Germinal center (tissue), 1 donor: ENCODE data around the gene LIF.
"Not testable (repeated sequence)": the region's sequence is repeated elsewhere in the genome, so short reads cannot be mapped to it uniquely, and the experiment has no call there.

Source experiments
- DNase-seq: peaks from one replicate; pipeline ENCODE4 v3.0.0; 2012; ENCODE audit warnings: mixed read lengths, low spot score

LIF gene

GRCh38 chr22:30224161-30224857 lies 22.2 kb downstream of the LIF start:
- DNase-seq, result no peak

DNA sequence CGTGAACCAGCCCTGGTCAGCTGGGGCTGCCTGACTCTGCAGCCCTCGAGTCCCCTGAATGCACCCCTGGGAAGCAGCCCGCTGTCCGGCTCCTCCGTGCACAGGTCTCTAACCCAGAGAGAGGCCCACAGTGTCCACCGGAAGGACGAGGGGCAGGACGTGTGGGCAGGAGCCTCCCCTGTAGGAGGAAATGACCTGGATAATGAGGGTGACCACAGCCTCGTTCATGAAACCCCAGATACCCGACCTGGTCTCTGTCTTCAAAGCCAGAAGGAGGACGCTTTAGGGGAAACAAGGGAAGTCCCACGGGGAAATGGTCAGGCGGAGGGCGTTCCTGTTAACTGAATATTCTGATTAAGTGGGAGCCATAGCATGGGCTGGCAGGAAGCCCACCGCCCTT lies 23.3 kb downstream of the LIF start:
- no peak for DNase-seq

GRCh38 chr22:30222321-30222720 lies 24.2 kb downstream of the LIF start:
- DNase-seq, result no peak

GRCh38 chr22:30221121-30221992 lies 25.2 kb downstream of the LIF start:
- no peak for DNase-seq

DNA sequence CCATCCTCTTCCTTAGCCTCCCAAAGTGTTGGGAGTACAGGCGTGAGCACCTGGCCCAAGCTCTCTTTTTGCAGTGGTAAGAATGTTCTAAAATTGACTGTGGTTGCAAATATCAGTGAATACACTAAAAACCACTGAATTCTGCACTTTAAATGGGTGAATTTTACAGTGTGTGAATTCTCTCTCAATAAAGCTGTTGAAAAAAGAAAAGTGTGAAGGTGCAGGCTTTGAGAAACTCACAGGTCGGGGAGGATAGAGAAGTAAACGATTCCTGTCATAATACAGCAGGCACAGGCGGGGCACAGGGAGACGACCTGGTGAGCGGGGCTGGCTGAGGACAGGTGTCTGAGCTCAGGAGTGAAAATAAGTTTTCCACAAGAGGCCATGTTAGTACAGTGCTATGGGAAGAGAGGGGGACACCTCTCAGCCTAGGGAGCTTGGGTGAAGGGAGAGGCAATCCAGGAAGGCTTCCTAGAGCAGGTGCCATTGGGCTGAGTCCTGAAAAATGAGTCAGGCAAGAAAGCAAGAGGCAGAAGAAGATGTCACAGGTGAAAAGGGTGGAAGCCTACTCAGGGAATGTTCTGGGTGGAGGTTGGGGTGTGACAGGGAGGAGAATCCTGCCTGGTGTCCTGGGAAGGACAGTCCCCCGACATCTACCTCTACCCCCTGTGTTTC lies 26.1 kb downstream of the LIF start:
- no peak for DNase-seq

GRCh38 chr22:30219668-30220278 lies 26.8 kb downstream of the LIF start:
- DNase-seq, result no peak

DNA sequence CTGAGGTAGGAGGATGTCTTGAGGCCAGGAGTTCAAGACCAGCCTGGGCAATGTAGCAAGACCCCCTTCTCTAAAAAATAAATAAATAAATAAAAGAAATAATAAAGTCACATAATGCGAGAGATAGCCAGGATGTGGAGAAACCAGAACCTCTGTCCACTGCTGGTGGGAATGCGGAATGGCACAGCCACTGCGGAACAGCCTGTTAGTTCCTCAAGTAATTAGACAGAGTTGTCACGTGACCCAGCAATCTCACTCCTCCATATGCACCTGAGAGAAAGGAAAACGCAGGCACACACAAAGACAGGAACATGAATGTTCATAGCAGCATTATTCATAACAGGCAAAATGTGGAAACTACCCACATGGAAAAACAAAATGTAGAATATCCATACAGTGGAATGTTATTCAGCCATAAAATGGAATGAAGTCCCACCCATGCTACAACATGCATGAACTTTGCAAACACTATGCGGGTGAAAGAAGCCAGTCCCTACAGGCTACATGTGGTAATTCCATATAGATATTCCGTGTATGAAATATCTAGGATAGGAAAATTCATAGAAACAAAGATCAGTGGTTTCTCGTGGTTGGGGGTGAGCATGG lies 27.4 kb downstream of the LIF start:
- DNase-seq, result no peak

GRCh38 chr22:30217698-30218560 lies 28.6 kb downstream of the LIF start:
- no peak for DNase-seq

GRCh38 chr22:30216710-30217109 lies 29.8 kb downstream of the LIF start:
- no peak for DNase-seq

DNA sequence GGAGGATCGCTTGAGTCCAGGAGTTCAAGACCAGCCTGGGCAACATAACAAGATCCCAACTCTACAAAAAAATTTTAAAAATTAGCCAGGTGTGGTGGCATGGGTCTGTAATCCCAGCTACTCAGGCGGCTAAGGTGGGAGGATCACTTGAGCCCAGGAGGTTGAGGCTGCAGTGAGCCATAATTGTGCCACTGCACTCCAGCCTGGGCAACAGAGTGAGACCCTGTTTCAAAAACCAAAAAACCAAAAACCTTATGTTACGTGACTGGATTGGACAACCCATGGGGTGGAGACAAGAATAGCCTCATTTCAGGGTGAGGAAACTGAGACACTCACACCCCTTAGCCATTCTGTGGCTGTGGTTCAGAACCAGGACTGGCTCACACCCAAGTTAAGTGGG lies 30.3 kb downstream of the LIF start:
- not testable (repeated sequence) for DNase-seq

- no peak for DNase-seq
Observed at GRCh38 chr22:30214703-30215407, 31.7 kb downstream of the LIF start.

- no peak for DNase-seq
Observed at GRCh38 chr22:30212996-30213441, 33.5 kb downstream of the LIF start.

DNA sequence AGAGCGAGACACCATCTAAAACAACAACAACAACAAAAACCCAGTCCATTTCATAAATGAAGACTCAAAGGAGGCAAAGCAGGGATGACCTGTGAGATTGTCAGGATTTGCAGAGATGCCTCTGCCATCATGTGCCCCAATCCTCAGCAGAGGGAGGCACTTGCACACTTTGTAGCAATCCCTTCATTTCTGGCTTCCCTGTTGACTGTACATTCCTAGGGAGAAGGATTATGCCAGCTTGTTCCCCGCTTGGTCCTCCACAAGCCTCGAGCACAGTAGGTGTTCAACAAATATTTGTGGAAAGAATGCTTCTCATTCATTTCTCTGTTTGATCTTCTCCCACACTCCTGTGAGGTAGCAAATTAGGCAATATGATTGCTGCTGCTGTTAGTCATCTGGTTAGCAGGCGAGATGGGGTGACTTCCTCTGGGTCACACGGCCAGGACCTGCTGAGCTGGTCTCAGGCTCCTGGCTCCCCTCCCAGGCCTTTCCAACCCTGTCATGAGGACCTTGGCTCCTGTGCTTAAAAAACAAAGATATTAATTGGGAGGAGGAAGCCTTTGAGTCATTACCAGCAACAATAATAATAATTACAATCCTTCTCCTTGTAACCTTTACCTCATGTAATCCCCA lies 34.1 kb downstream of the LIF start:
- DNase-seq, result no peak

- no peak for DNase-seq
Observed at GRCh38 chr22:30211124-30211820, 35.3 kb downstream of the LIF start.

GRCh38 chr22:30210235-30210909 lies 36.2 kb downstream of the LIF start:
- no peak for DNase-seq

- DNase-seq, result no peak
Observed at GRCh38 chr22:30209642-30210041, 36.9 kb downstream of the LIF start.

GRCh38 chr22:30208631-30209603 lies 37.6 kb downstream of the LIF start:
- no peak for DNase-seq
